H1 (cell line): ENCODE results near the gene C16orf89. TPM values are rescaled to one million over a fixed set of nuclear protein-coding genes. Genes with fewer than 3 reads are reported as not detected.

Source experiments
- CTCF ChIA-PET: fragments of 300-600 bp; sonication (Branson Sonifier 250); formaldehyde crosslinking; loops from one replicate; lab custom pipeline; 2021; ENCODE audit not compliant: partially characterized antibody; lab: Charles Lee
- POLR2A ChIA-PET: fragments of 300-600 bp; sonication (Branson Sonifier 250); formaldehyde crosslinking; loops from one replicate; lab custom pipeline; 2021; ENCODE audit warnings: inconsistent platforms; ENCODE audit not compliant: partially characterized antibody; lab: Charles Lee
- DNase-seq, 2 experiments: peaks; one replicate each; pipeline versions ENCODE4 v3.0.0 to v3.0.0-alpha.2; 2010 to 2022; ENCODE audit warnings: low spot score in 2 of 2, low read depth in 1 of 2, mixed read lengths in 1 of 2
- FAIRE-seq: peaks from 2 replicates; lab custom pipeline; 2011; peaks lifted over from hg19 to GRCh38; lab: Jason Lieb, UNC
- H2AFZ ChIP-seq: 2 replicates; pipeline ENCODE4 v1.8.1; 2012; ENCODE audit warnings: low read length, inconsistent platforms
- H2AK5ac ChIP-seq: 2 replicates; pipeline ENCODE4 v1.6.1; 2013; ENCODE audit warnings: low read depth, low read length
- H2BK120ac ChIP-seq: replicated peaks from 2 replicates; pipeline ENCODE3; 2013; ENCODE audit warnings: low read depth, low read length, inconsistent platforms
- H2BK12ac ChIP-seq: 2 replicates; pipeline ENCODE4 v1.6.1; 2013; ENCODE audit warnings: low read depth, low read length
- H2BK15ac ChIP-seq: 2 replicates; pipeline ENCODE4 v1.6.1; 2013; ENCODE audit warnings: low read length
- H2BK20ac ChIP-seq: 2 replicates; pipeline ENCODE4 v1.6.1; 2013; ENCODE audit warnings: low read length
- H2BK5ac ChIP-seq: 2 replicates; pipeline ENCODE4 v1.6.1; 2013; ENCODE audit warnings: low read depth, low read length
- H3K14ac ChIP-seq: 2 replicates; pipeline ENCODE4 v1.6.1; 2013; ENCODE audit warnings: inconsistent platforms; ENCODE audit not compliant: insufficient read length
- H3K18ac ChIP-seq: 2 replicates; pipeline ENCODE4 v1.6.1; 2013; ENCODE audit warnings: low read length; ENCODE audit errors: extremely low read depth
- H3K23ac ChIP-seq: 2 replicates; pipeline ENCODE4 v1.6.1; 2013; ENCODE audit warnings: inconsistent platforms; ENCODE audit not compliant: insufficient read length
- H3K23me2 ChIP-seq: 2 replicates; pipeline ENCODE4 v1.6.1; 2013; ENCODE audit warnings: low read depth, low read length
- H3K27ac ChIP-seq: 2 replicates; pipeline ENCODE4 v1.6.1; 2011; ENCODE audit warnings: low read depth, low read length, inconsistent platforms
- H3K27me3 ChIP-seq, 4 experiments: replicated peaks in 1 of 4; 1 replicate in 1 of 4; 2 replicates in 3 of 4; pipeline versions ENCODE4 v1.6.1 to v1.8.1; 2011 to 2013; ENCODE audit warnings: low read length in 3 of 4, mild to moderate bottlenecking in 3 of 4, inconsistent platforms in 2 of 4, mixed read lengths in 2 of 4, moderate library complexity in 1 of 4; ENCODE audit not compliant: control insufficient read depth in 3 of 4, insufficient read depth in 3 of 4; ENCODE audit errors: extremely low read depth in 1 of 4
- H3K36me3 ChIP-seq, 4 experiments: 2 replicates each; pipeline versions ENCODE4 v1.6.1 to v1.8.1; 2011 to 2013; ENCODE audit warnings: mild to moderate bottlenecking in 4 of 4, low read length in 3 of 4, moderate library complexity in 2 of 4, control low read depth in 1 of 4, inconsistent platforms in 1 of 4; ENCODE audit not compliant: insufficient read depth in 4 of 4, control insufficient read depth in 2 of 4
- H3K4ac ChIP-seq: replicated peaks from 2 replicates; pipeline ENCODE3; 2013; ENCODE audit warnings: low read length, low read depth, mixed read lengths, inconsistent platforms; ENCODE audit not compliant: insufficient read length
- H3K4me1 ChIP-seq, 4 experiments: replicated peaks in 1 of 4; 1 replicate in 1 of 4; 2 replicates in 3 of 4; pipeline versions ENCODE4 v1.6.1 to v1.8.1; 2011 to 2013; ENCODE audit warnings: low read length in 3 of 4, inconsistent platforms in 2 of 4, mixed read lengths in 1 of 4; ENCODE audit not compliant: insufficient read depth in 4 of 4, control insufficient read depth in 3 of 4
- H3K4me2 ChIP-seq, 2 experiments: 2 replicates each; pipeline versions ENCODE4 v1.6.1 to v1.8.1; 2011 to 2013; ENCODE audit warnings: low read depth in 2 of 2, low read length in 2 of 2, control low read depth in 1 of 2, inconsistent platforms in 1 of 2, mild to moderate bottlenecking in 1 of 2; ENCODE audit not compliant: insufficient read depth in 1 of 2
- H3K4me3 ChIP-seq, 4 experiments: fragments of 200-600, 300-600 bp in 1 of 4; sonication (generic), shearing (Covaris generic), sonication (Bioruptor Twin) in 1 of 4; 2 replicates each; pipeline versions ENCODE4 v1.5.1 to v1.8.1; 2011 to 2016; ENCODE audit warnings: low read length in 4 of 4, low read depth in 3 of 4, control low read depth in 2 of 4, inconsistent platforms in 2 of 4, mild to moderate bottlenecking in 2 of 4, mixed read lengths in 1 of 4, moderate library complexity in 1 of 4; ENCODE audit not compliant: insufficient read depth in 2 of 4; ENCODE audit errors: extremely low read depth in 1 of 4
- H3K56ac ChIP-seq: replicated peaks from 2 replicates; pipeline ENCODE3; 2013; ENCODE audit warnings: low read depth, mild to moderate bottlenecking, mixed read lengths, low read length, inconsistent platforms; ENCODE audit not compliant: insufficient read length
- H3K79me1 ChIP-seq: 2 replicates; pipeline ENCODE4 v1.6.1; 2013; ENCODE audit warnings: low read depth, low read length, control low read depth
- H3K79me2 ChIP-seq, 2 experiments: 2 replicates each; pipeline versions ENCODE4 v1.6.1 to v1.8.1; 2012 to 2013; ENCODE audit warnings: low read length in 2 of 2, mild to moderate bottlenecking in 2 of 2, inconsistent platforms in 1 of 2; ENCODE audit not compliant: insufficient read depth in 2 of 2, control insufficient read depth in 1 of 2
- H3K9ac ChIP-seq, 4 experiments: replicated peaks in 1 of 4; 1 replicate in 1 of 4; 2 replicates in 3 of 4; pipeline versions ENCODE4 v1.6.1 to v1.8.1; 2011 to 2013; ENCODE audit warnings: low read depth in 3 of 4, low read length in 3 of 4, control low read depth in 2 of 4, mild to moderate bottlenecking in 2 of 4, moderate library complexity in 2 of 4, inconsistent platforms in 1 of 4; ENCODE audit errors: extremely low read depth in 1 of 4
- H3K9me3 ChIP-seq, 2 experiments: 2 replicates each; pipeline versions ENCODE4 v1.6.1 to v1.8.1; 2012 to 2013; ENCODE audit warnings: mild to moderate bottlenecking in 2 of 2, moderate library complexity in 2 of 2, control low read depth in 1 of 2, inconsistent platforms in 1 of 2, low read depth in 1 of 2, low read length in 1 of 2, mixed read lengths in 1 of 2; ENCODE audit not compliant: insufficient read depth in 2 of 2
- H4K20me1 ChIP-seq, 2 experiments: replicated peaks in 1 of 2; 2 replicates each; pipeline versions ENCODE3 to v1.8.1; 2011 to 2013; ENCODE audit warnings: inconsistent platforms in 2 of 2, low read length in 2 of 2, mild to moderate bottlenecking in 1 of 2; ENCODE audit not compliant: insufficient read depth in 2 of 2, control insufficient read depth in 1 of 2
- H4K5ac ChIP-seq: 2 replicates; pipeline ENCODE4 v1.6.1; 2013; ENCODE audit warnings: low read length, low read depth, mixed read lengths, inconsistent platforms; ENCODE audit not compliant: insufficient read length
- H4K8ac ChIP-seq: 2 replicates; pipeline ENCODE4 v1.8.0; 2013; ENCODE audit warnings: mild to moderate bottlenecking, moderate library complexity, low read length, inconsistent platforms; ENCODE audit not compliant: insufficient read depth; ENCODE audit errors: extremely low read depth
- H4K91ac ChIP-seq: replicated peaks from 2 replicates; pipeline ENCODE3; 2013; ENCODE audit warnings: low read length, mixed read lengths, inconsistent platforms; ENCODE audit not compliant: insufficient read length
- CEBPB ChIP-seq: IDR thresholded peaks from 2 replicates; pipeline ENCODE4 v1.6.1; 2012; ENCODE audit warnings: low read depth, low read length
- CREB1 ChIP-seq: IDR thresholded peaks from 2 replicates; pipeline ENCODE4 v1.6.1; 2012; ENCODE audit warnings: inconsistent platforms
- CTCF ChIP-seq, 3 experiments: IDR thresholded peaks; 1 replicate in 2 of 3; 2 replicates in 1 of 3; pipeline versions ENCODE4 v1.5.1 to v1.6.1; 2011; ENCODE audit warnings: low read length in 3 of 3, mild to moderate bottlenecking in 3 of 3, inconsistent platforms in 2 of 3, low read depth in 1 of 3, moderate library complexity in 1 of 3; ENCODE audit not compliant: insufficient read depth in 1 of 3; ENCODE audit errors: control extremely low read depth in 1 of 3
- EGR1 ChIP-seq: IDR thresholded peaks from 2 replicates; pipeline ENCODE4 v1.6.1; 2011; ENCODE audit warnings: low read depth, low read length, borderline replicate concordance
- MAX ChIP-seq: IDR thresholded peaks from 2 replicates; pipeline ENCODE4 v1.6.1; 2012; ENCODE audit warnings: inconsistent platforms
- NRF1 ChIP-seq: IDR thresholded peaks from 2 replicates; pipeline ENCODE4 v1.6.1; 2011; ENCODE audit warnings: mild to moderate bottlenecking, low read depth, low read length, improper control_type of control experiment
- PHF8 ChIP-seq: fragments of 200-600 bp; sonication (generic); conservative IDR thresholded peaks from 2 replicates; pipeline ENCODE4 v1.7.1; 2012; ENCODE audit warnings: low read depth, mild to moderate bottlenecking, inconsistent platforms, low read length, moderate library complexity
- POU5F1 ChIP-seq: IDR thresholded peaks from 2 replicates; pipeline ENCODE4 v1.6.1; 2011; ENCODE audit warnings: low read depth, mild to moderate bottlenecking, low read length, moderate library complexity
- SAP30 ChIP-seq: fragments of 300-600 bp; sonication (generic); IDR thresholded peaks from 2 replicates; pipeline ENCODE4 v1.7.1; 2012; ENCODE audit warnings: low read length, moderate library complexity, mild to moderate bottlenecking, inconsistent platforms; ENCODE audit not compliant: insufficient read depth, insufficient replicate concordance
- SIN3A ChIP-seq, 2 experiments: IDR thresholded peaks in 1 of 2; conservative IDR thresholded peaks in 1 of 2; 2 replicates each; pipeline ENCODE4 v1.6.1; 2011 to 2012; ENCODE audit warnings: low read length in 2 of 2, improper control_type of control experiment in 1 of 2, low read depth in 1 of 2, mild to moderate bottlenecking in 1 of 2
- SP4 ChIP-seq: IDR thresholded peaks from 2 replicates; pipeline ENCODE4 v1.6.1; 2012; ENCODE audit warnings: low read length, inconsistent platforms
- WGBS, 2 experiments: shearing (Covaris generic) in 1 of 2; methylation state at CpG; one replicate each; pipeline versions ENCODE4 v1.1.6 to v1.1.7; 2013 to 2015; ENCODE audit warnings: low lambda C conversion rate in 2 of 2, mixed read lengths in 2 of 2, inconsistent platforms in 1 of 2, low coverage in 1 of 2, missing lambda C conversion rate in 1 of 2; ENCODE audit not compliant: insufficient replicate concordance in 2 of 2, insufficient coverage in 1 of 2, insufficient read length in 1 of 2; ENCODE audit errors: extremely low coverage in 1 of 2, missing lambda C conversion rate in 1 of 2; 5-methylcytosine and 5-hydroxymethylcytosine counted together
- polyA plus RNA-seq, 7 experiments: library from polyadenylated mRNA; depleted of rRNA in 3 of 7; stranded (reverse) in 5 of 7; unstranded in 2 of 7; fragments of >200 nt in 5 of 7; fragments of 200-250 nt in 2 of 7; gene quantifications; 1 replicate in 5 of 7; 2 replicates in 1 of 7; 4 replicates in 1 of 7; pipeline versions ENCODE4 v1.2.1 to v1.2.3, GENCODE V29; 2011 to 2013; ENCODE audit warnings: missing spikeins in 2 of 7, mixed read lengths in 2 of 7
- total RNA-seq: library from RNA; stranded (reverse); fragmentation: NEBNext Ultra II Directional; extraction: Animal tissue kit (Norgen Biotek cat#: 25700); gene quantifications from 2 replicates; pipeline ENCODE4 v1.2.1, GENCODE V29; 2021

The C16orf89 gene
- total and polyA plus RNA-seq, 2 of the 8 experiments (the other 6 are each of a cell fraction or from before 2014, with no cell fraction given), result 6.7 to 9.9 TPM

- H3K4me2 ChIP-seq, result no peak overlapping the region
- no peak overlapping the region for H3K14ac ChIP-seq
- H2BK12ac ChIP-seq, result no peak overlapping the region
- no peaks in the 10 kb centered on the region; the same call in 1 of the 2 replicates for H3K79me1 ChIP-seq
- no peak overlapping the region for H2BK5ac ChIP-seq
- 88% methylated on average over 10 of the region's 10 CpGs; no CpG with 5 or more reads in 1 of the 2 experiments for WGBS, 2 experiments
- no peak overlapping the region for H2BK120ac ChIP-seq
- H3K18ac ChIP-seq, result no peak overlapping the region
- no peaks in the 10 kb centered on the region for H3K9me3 ChIP-seq
- no peak overlapping the region for H2AK5ac ChIP-seq
- no peak overlapping the region for H4K8ac ChIP-seq
- no peaks in the 10 kb centered on the region for H3K79me2 ChIP-seq
- DNase-seq (no peak), FAIRE-seq (no peak)
- no peak overlapping the region for H3K4me3 ChIP-seq
- no peaks in the 10 kb centered on the region for H4K20me1 ChIP-seq
- no peak overlapping the region for H3K9ac ChIP-seq
- H3K27me3 ChIP-seq, result no peaks in the 10 kb centered on the region
- H3K56ac ChIP-seq, result no peak overlapping the region
- no peak overlapping the region for H3K4ac ChIP-seq
- CTCF ChIA-PET, result interaction anchor here (0.8 to 3.4 kb wide), 5 partner anchors 21 to 81 kb away, joined by 3 to 10 read pairs (median 4); no protein-coding TSS in a partner anchor
- no peaks in the 10 kb centered on the region for H3K23me2 ChIP-seq
- no peaks in the 10 kb centered on the region for H3K4me1 ChIP-seq
- H3K36me3 ChIP-seq, result no peaks in the 10 kb centered on the region
- POLR2A ChIA-PET, result interaction anchor here (0.8 to 1.6 kb wide), 2 partner anchors 18 to 22 kb away, joined by 3 read pairs; no protein-coding TSS in a partner anchor
- H4K5ac ChIP-seq, result no peak overlapping the region
- no peak overlapping the region for H2BK20ac ChIP-seq
- no peak overlapping the region for H2BK15ac ChIP-seq
- H3K23ac ChIP-seq, result no peak overlapping the region
- H2AFZ ChIP-seq, result no peak overlapping the region
- H3K27ac ChIP-seq, result no peak overlapping the region
- no peak overlapping the region for H4K91ac ChIP-seq
- TF ChIP-seq SIN3A (conservative IDR thresholded peaks at IDR 0.05 in 1 of 2, IDR thresholded peaks at IDR 0.05 in 1 of 2; ENCODE audit: low read depth in 1 of 2, low read length in 2 of 2), result no peak
- no peak for TF ChIP-seq CREB1
- no peak for TF ChIP-seq CTCF (IDR thresholded peaks at IDR 0.05; ENCODE audit: control extremely low read depth in 1 of 3, insufficient read depth in 1 of 3, low read depth in 1 of 3, low read length in 3 of 3)
- TF ChIP-seq CEBPB, result no peak
- no peak for TF ChIP-seq POU5F1
- no peak for TF ChIP-seq SAP30
- no peak for TF ChIP-seq MAX
- no peak for TF ChIP-seq EGR1
- TF ChIP-seq PHF8, result no peak
- no peak for TF ChIP-seq SP4
- no peak for TF ChIP-seq NRF1
Measured at GRCh38 chr16:5003828-5004227, 61.9 kb downstream of the C16orf89 start.
